ENCODE data around the gene GABRD.

GABRD gene

DNA sequence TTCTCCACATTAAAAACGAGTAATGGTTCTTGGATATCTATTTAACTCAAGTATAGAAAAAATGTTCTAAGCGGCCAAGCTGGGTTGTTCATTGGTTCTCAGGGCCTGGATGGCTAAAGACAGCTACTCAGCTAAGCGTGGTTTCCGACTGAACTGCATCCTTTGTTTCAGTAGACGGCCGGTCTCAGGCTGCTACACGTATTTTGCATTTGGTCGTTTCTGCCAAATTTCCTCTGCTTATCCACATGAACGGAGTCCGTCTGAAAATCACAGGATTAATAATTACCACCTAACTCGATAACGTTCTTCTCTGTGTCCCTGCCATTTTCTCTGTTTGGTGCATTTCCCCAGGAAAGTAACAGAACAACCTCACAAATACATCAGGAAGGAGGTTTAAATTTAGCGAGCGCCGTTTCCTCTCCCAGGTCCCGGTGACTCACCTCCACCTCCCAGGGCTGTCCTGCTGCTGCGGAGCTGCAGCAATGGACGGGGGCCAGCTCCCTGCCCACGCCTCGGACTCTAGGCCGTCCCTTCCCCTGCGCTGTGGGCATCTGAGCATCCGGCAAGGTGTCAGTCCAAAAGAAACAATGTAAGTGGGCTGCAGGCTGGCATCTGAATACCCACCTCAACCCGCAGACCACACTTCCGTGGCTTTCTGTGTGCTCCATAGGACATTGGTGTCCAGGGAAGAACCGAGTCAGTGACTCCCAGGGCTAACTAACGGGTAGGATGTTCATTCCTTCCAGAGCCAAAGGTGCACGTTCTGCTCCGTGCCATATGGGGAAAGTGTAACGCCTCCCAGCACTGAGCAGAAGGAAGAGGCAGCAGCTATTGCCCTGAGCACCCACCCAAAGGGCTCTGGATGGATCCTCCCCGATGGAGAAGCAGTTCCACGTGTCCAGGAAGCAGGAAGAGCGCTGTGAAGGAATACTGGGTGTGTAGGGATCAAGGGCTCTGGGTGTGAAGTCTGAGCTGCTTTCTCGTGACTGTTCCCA, 4.1 kb upstream of the GABRD start:
- no peak overlapping the region for H3K27ac ChIP-seq
- peak; percentile 55 for DNase-seq (ENCODE audit: low spot score)
- POLR2A ChIA-PET (ENCODE audit: low non-redundant PET): no interaction called here
- CTCF ChIA-PET: interaction anchor here (0.6 to 1.2 kb wide), 3 partner anchors 16 to 85 kb away, joined by 3 to 4 read pairs (median 4); no protein-coding TSS in a partner anchor
- TF ChIP-seq, protein P1, sequence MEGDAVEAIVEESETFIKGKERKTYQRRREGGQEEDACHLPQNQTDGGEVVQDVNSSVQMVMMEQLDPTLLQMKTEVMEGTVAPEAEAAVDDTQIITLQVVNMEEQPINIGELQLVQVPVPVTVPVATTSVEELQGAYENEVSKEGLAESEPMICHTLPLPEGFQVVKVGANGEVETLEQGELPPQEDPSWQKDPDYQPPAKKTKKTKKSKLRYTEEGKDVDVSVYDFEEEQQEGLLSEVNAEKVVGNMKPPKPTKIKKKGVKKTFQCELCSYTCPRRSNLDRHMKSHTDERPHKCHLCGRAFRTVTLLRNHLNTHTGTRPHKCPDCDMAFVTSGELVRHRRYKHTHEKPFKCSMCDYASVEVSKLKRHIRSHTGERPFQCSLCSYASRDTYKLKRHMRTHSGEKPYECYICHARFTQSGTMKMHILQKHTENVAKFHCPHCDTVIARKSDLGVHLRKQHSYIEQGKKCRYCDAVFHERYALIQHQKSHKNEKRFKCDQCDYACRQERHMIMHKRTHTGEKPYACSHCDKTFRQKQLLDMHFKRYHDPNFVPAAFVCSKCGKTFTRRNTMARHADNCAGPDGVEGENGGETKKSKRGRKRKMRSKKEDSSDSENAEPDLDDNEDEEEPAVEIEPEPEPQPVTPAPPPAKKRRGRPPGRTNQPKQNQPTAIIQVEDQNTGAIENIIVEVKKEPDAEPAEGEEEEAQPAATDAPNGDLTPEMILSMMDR (conservative IDR thresholded peaks at IDR 0.05; ENCODE audit: low read depth): no peak

DNA sequence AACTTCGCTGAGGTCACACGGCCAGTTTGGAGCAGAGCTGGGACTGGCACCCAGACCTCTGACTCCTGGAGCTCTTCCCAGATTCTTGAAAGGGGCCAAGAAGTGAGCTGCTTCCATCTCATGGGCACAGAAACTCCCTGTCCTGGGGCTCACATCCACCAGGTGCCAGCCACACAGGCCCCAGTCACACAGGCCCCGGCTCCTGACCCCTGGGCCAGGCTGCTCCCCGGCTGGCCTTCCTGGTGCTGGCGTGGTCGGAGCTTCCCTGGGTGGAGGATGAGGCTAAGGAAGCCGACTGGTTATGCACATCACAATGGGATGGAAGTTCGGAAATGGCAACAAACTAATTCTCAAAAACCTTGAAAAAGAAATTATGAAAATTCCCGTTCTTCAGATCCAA, 3.0 kb upstream of the GABRD start:
- H3K27ac ChIP-seq: no peak overlapping the region
- ChIA-PET POLR2A (ENCODE audit: low non-redundant PET) (no interaction called here), CTCF (interaction anchor here (1.2 kb wide), 1 partner anchor 28 kb away, joined by 4 read pairs; no protein-coding TSS in a partner anchor)
- no peak for DNase-seq (ENCODE audit: low spot score)
- TF ChIP-seq, protein P1 (conservative IDR thresholded peaks at IDR 0.05; ENCODE audit: low read depth): no peak

DNA sequence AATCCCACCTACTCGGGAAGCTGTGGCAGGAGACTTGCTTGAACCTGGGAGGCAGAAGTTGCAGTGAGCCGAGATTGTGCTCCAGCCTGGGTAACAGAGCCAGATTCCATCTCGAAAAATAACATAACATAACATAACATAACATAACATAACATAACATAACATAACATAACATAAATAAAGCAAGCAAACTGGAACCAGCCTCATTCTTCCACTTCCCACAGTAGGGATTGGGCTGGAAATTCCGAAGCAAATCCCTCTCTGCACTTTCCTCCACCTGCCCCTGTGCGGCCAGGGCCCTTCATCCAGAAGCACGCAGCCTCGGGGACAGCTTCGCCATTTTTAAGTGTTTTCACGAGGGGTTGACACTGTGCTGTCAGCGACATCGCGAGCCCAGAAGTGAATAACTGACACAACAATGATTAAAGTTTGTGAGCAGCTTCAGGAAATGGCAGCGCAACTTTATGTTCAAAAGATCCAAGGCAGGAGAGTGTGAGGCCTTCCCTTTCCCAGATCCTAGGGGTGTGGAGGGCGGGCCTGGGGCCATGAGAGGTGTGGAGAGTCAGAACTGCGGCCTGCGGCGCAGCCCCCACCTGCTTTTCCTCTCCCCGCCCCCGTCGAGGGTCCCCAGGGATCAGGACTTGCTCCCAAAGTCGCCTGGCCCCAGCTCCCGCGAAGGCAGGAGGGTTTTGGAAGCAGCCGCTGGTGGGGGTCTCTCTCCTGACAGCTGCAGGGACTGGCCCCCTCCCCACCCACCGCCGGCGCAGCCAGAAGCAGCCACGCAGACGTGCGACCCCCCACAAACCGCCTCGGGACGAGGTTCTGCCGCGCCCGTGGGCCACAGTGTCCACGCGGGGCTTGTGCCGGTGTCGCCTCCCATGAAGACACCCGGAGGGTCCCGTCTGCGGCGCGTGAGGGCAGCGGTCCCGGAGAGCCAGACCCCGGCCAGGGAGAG, 651 bp upstream of the GABRD start:
- ChIA-PET CTCF (interaction anchor here (0.6 to 1.1 kb wide), 6 partner anchors 24 to 316 kb away, joined by 3 to 4 read pairs (median 3); no protein-coding TSS in a partner anchor), POLR2A (ENCODE audit: low non-redundant PET) (no interaction called here)
- TF ChIP-seq, protein P1 (conservative IDR thresholded peaks at IDR 0.05; ENCODE audit: low read depth): no peak
- no peak for DNase-seq (ENCODE audit: low spot score)
- no peak overlapping the region for H3K27ac ChIP-seq

DNA sequence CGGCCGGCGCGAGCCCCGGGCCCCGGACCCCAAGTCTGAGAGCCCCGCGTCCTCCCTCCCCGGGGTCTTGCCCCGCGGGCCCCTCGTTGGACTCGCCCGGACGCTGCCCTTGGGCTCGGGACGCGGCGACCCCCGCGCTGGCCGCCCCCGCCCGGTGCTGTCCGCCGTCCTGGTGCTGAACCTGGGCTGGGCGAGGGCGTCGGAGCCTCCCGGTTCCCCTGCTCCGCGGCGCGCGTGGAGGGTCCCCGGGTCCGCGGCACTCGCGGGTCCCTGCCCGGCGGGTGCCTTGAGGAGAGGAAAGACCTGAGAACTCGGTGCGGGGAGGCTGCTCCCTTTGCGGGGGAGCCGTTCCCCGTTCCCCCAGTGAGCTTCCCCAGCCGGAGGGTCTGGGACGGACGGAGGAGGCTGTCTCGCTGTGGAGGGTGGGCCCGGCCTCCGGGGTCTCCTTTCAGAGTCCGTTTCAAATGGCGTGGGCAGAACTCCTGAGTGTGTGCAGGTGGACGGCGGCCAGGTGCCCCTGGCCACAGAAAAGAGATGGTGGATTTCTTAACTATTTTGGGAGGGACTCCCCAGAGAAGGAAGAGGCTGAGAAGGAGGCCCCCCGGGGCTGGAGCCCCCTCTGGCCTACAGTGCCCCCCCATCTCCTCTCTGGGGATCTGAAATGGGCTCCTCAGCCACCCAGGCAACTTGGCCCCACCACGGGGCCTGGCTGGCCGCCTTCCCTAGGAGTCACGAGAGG, 595 bp downstream of the GABRD start:
- CTCF ChIA-PET: interaction anchor here (0.6 to 0.9 kb wide), 3 partner anchors 12 to 47 kb away, joined by 4 to 5 read pairs (median 4); no protein-coding TSS in a partner anchor
- no peak for DNase-seq (ENCODE audit: low spot score)
- TF ChIP-seq, protein P1 (conservative IDR thresholded peaks at IDR 0.05; ENCODE audit: low read depth): no peak
- no peak overlapping the region for H3K27ac ChIP-seq
- POLR2A ChIA-PET (ENCODE audit: low non-redundant PET): no interaction called here

DNA sequence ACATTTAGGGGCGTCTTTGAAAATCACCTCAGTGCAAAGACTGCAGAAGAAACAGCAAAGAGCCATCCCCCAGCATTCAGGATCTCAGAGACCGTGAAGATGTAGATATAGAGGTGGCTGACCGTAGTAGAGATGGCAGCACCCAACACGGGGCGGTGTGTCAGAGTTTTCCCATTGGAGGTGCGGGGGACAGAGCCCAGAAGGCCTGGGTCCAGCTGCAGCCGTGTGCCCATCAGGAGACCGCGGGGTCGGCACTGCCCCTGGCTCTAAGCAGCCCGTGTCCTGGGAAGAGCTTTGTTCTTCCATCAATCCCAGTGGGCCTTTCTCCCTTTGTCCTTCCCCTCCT, 1.1 kb downstream of the GABRD start:
- ChIA-PET CTCF (interaction anchor here (0.6 to 0.9 kb wide), 2 partner anchors 11 to 48 kb away, joined by 4 to 5 read pairs; no protein-coding TSS in a partner anchor), POLR2A (ENCODE audit: low non-redundant PET) (no interaction called here)
- no peak overlapping the region for H3K27ac ChIP-seq
- DNase-seq (ENCODE audit: low spot score): no peak
- TF ChIP-seq, protein P1 (conservative IDR thresholded peaks at IDR 0.05; ENCODE audit: low read depth): no peak
